B cell (primary cell): Measurements from ENCODE around the gene RNASET2. TPM values are rescaled to one million over a fixed set of nuclear protein-coding genes. Genes with fewer than 3 reads are reported as not detected.

Source experiments
- ATAC-seq: fragments of 200-7000 bp; cut with Tn5 transposase; one replicate; pipeline ENCODE4 v1.10.0; 2021; ENCODE audit warnings: low read depth, mild to moderate bottlenecking, moderate number of reproducible peaks, moderate library complexity
- CTCF ChIA-PET: fragments of 350-600 bp; sonication (Branson Sonifier 250); formaldehyde crosslinking; loops from one replicate; lab custom pipeline; 2021; ENCODE audit warnings: antibody characterized with exemption, inconsistent platforms; lab: Charles Lee
- POLR2A ChIA-PET: fragments of 350-600 bp; sonication (Branson Sonifier 250); formaldehyde crosslinking; loops from one replicate; lab custom pipeline; 2021; ENCODE audit warnings: antibody characterized with exemption; lab: Charles Lee
- DNase-seq: peaks from one replicate; pipeline ENCODE4 v3.0.0; 2013
- H2AFZ ChIP-seq: 2 replicates; pipeline ENCODE4 v1.6.1; 2012; ENCODE audit warnings: mild to moderate bottlenecking, low read depth, low read length; ENCODE audit not compliant: insufficient read depth, poor library complexity, severe bottlenecking
- H3K27ac ChIP-seq, 2 donors: 1 replicate in 1 of 2; 2 replicates in 1 of 2; pipeline ENCODE4 v1.5.1; 2012 to 2013; ENCODE audit warnings: low read length in 2 of 2, mild to moderate bottlenecking in 2 of 2, moderate library complexity in 1 of 2
- H3K27me3 ChIP-seq, 4 experiments: fragments of 200-600 bp in 1 of 4; sonication (generic) in 1 of 4; replicated peaks in 1 of 4; 1 replicate in 2 of 4; 2 replicates in 2 of 4; pipeline versions ENCODE4 v1.6.1 to v1.7.0; 2013 to 2016; ENCODE audit warnings: low read length in 3 of 4, mild to moderate bottlenecking in 2 of 4, mixed read lengths in 1 of 4, moderate library complexity in 1 of 4; ENCODE audit not compliant: insufficient read depth in 4 of 4, control insufficient read depth in 3 of 4; ENCODE audit errors: control extremely low read depth in 1 of 4
- H3K36me3 ChIP-seq, 2 experiments: replicated peaks in 1 of 2; 1 replicate in 1 of 2; 2 replicates in 1 of 2; pipeline versions ENCODE4 v1.6.1 to v1.7.1; 2013; ENCODE audit warnings: low read length in 1 of 2; ENCODE audit not compliant: insufficient read depth in 2 of 2, control insufficient read depth in 1 of 2; ENCODE audit errors: control extremely low read depth in 1 of 2, extremely low read depth in 1 of 2
- H3K4me1 ChIP-seq, 2 donors: fragments of 200-600 bp in 1 of 2; sonication (generic) in 1 of 2; 1 replicate in 1 of 2; 2 replicates in 1 of 2; pipeline versions ENCODE4 v1.5.1 to v1.6.1; 2013 to 2017; ENCODE audit warnings: low read length in 2 of 2; ENCODE audit not compliant: control insufficient read depth in 2 of 2, insufficient read depth in 2 of 2
- H3K4me2 ChIP-seq: replicated peaks from 2 replicates; pipeline ENCODE3; 2012; ENCODE audit warnings: mild to moderate bottlenecking, low read depth, low read length; ENCODE audit not compliant: poor library complexity, severe bottlenecking
- H3K4me3 ChIP-seq, 5 experiments: fragments of 200-600 bp in 1 of 5; sonication (generic) in 1 of 5; 1 replicate in 3 of 5; 2 replicates in 2 of 5; pipeline versions ENCODE4 v1.5.1 to v1.7.0; 2011 to 2016; ENCODE audit warnings: low read length in 4 of 5, mild to moderate bottlenecking in 4 of 5, low read depth in 2 of 5, control low read depth in 1 of 5, moderate library complexity in 1 of 5; ENCODE audit not compliant: insufficient read depth in 1 of 5; ENCODE audit errors: control extremely low read depth in 1 of 5, extremely low read depth in 1 of 5
- H3K79me2 ChIP-seq: fragments of 200-600 bp; sonication (generic); one replicate; pipeline ENCODE4 v1.6.0; 2016; ENCODE audit warnings: low read length; ENCODE audit not compliant: control insufficient read depth, insufficient read depth
- H3K9ac ChIP-seq: fragments of 200-600 bp; sonication (generic); 2 replicates; pipeline ENCODE4 v1.6.1; 2017; ENCODE audit warnings: mild to moderate bottlenecking, low read length, moderate library complexity
- H3K9me3 ChIP-seq, 3 donors: one replicate each; pipeline versions ENCODE4 v1.6.1 to v1.7.1; 2013; ENCODE audit warnings: low read length in 2 of 3; ENCODE audit not compliant: control insufficient read depth in 2 of 3, insufficient read depth in 1 of 3; ENCODE audit errors: control extremely low read depth in 1 of 3
- H4K20me1 ChIP-seq: 2 replicates; pipeline ENCODE4 v1.6.0; 2012; ENCODE audit warnings: mild to moderate bottlenecking, low read length; ENCODE audit not compliant: insufficient read depth, control insufficient read depth, poor library complexity, severe bottlenecking
- H3K27ac Mint-ChIP-seq: one replicate; pipeline ENCODE4 v1.8.0; 2021; ENCODE audit warnings: mixed read lengths
- H3K27me3 Mint-ChIP-seq: one replicate; pipeline ENCODE4 v1.8.0; 2021; ENCODE audit warnings: mixed read lengths
- H3K4me1 Mint-ChIP-seq: one replicate; pipeline ENCODE4 v1.8.0; 2021; ENCODE audit warnings: mixed read lengths
- H3K4me3 Mint-ChIP-seq: one replicate; pipeline ENCODE4 v1.8.0; 2021; ENCODE audit warnings: mixed read lengths
- H3K9me3 Mint-ChIP-seq: one replicate; pipeline ENCODE4 v1.8.0; 2022; ENCODE audit warnings: mixed read lengths; ENCODE audit not compliant: insufficient read depth
- CTCF ChIP-seq: fragments of 200-600 bp; IDR thresholded peaks from one replicate; pipeline ENCODE4 v1.8.0; 2022; ENCODE audit warnings: antibody characterized with exemption, mild to moderate bottlenecking
- EZH2 ChIP-seq: IDR thresholded peaks from 2 replicates; pipeline ENCODE4 v1.6.1; 2012; ENCODE audit warnings: borderline replicate concordance, low read depth, mild to moderate bottlenecking, moderate library complexity, low read length; ENCODE audit not compliant: insufficient read depth, poor library complexity, severe bottlenecking
- WGBS: methylation state at CpG from one replicate; pipeline ENCODE4 v1.1.5; 2013; ENCODE audit warnings: missing lambda C conversion rate; ENCODE audit not compliant: insufficient coverage; 5-methylcytosine and 5-hydroxymethylcytosine counted together
- intact Hi-C: fragments of 100-400 bp; cut with micrococcal nuclease; formaldehyde crosslinking; loops from one replicate; pipeline ENCODE4 v1.10.0; 2022
- polyA plus RNA-seq: library from polyadenylated mRNA; depleted of rRNA; stranded (reverse); fragments of >200 nt; gene quantifications from 2 replicates; pipeline ENCODE4 v1.2.3, GENCODE V29; 2012
- total RNA-seq, 2 donors: library from RNA; stranded (reverse); fragments of 120-200 nt in 1 of 2; gene quantifications; 1 replicate in 1 of 2; 2 replicates in 1 of 2; pipeline versions ENCODE4 v1.2.3 to v1.2.4, GENCODE V29; 2013 to 2022

RNASET2 gene
- total and polyA plus RNA-seq, 2 donors (not counting 1 experiment from before 2014, with no cell fraction given), result 293 to 330 TPM

GRCh38 chr6:166997768-166998255, 41.5 kb upstream of the RNASET2 start:
- Mint-ChIP-seq H3K27ac (peak overlapping the region; percentile 56), H3K27me3 (no peaks in the 10 kb centered on the region), H3K4me1 (peaks cover 27% of the 10 kb centered on the region), H3K9me3 (no peaks in the 10 kb centered on the region), H3K4me3 (peak overlapping the region; percentile 83)
- no peaks in the 10 kb centered on the region for H3K9me3 ChIP-seq
- peak overlapping the region; percentile 99 for H2AFZ ChIP-seq
- H3K4me3 ChIP-seq, result peak overlapping the region; percentile 56 to 95 (median 91)
- CTCF ChIA-PET, result interaction anchor here (0.7 to 5.5 kb wide), 8 partner anchors 8 to 142 kb away, joined by 3 to 75 read pairs (median 4); no protein-coding TSS in a partner anchor
- DNase-seq (peak; percentile 64), ATAC-seq (no peak)
- H3K27me3 ChIP-seq, result no peaks in the 10 kb centered on the region
- POLR2A ChIA-PET, result interaction anchor here (0.6 to 1.9 kb wide), 5 partner anchors 46 to 169 kb away, joined by 3 to 9 read pairs (median 3); no protein-coding TSS in a partner anchor
- no peaks in the 10 kb centered on the region for H4K20me1 ChIP-seq
- TF ChIP-seq EZH2 (no peak), CTCF (peak; percentile 47)
- peak overlapping the region; percentile 93 for H3K9ac ChIP-seq
- H3K4me2 ChIP-seq, result peak overlapping the region; percentile 99
- peaks cover 0 to 6% of the 10 kb centered on the region in 2 experiments for H3K36me3 ChIP-seq
- H3K4me1 ChIP-seq, result peaks cover 21 to 23% of the 10 kb centered on the region in 2 donors
- WGBS, result 2% methylated on average over 38 of the region's 38 CpGs
- H3K79me2 ChIP-seq, result peaks cover 59% of the 10 kb centered on the region
- H3K27ac ChIP-seq, result no peak overlapping the region
- intact Hi-C loops, result loop anchor here (1.0 to 5.0 kb wide), 5 partner anchors 43 to 144 kb away; no protein-coding TSS in a partner anchor

- 83% methylated on average over 3 of the region's 3 CpGs for WGBS
- Histone ChIP-seq H3K9ac (peak overlapping the region; percentile 93), H3K4me2 (peak overlapping the region; percentile 99), H3K27me3 (no peaks in the 10 kb centered on the region), H3K36me3 (peaks cover 0 to 5% of the 10 kb centered on the region in 2 experiments), H3K9me3 (no peaks in the 10 kb centered on the region), H3K4me1 (peaks cover 21 to 23% of the 10 kb centered on the region in 2 donors), H3K4me3 (peak overlapping the region in 4 of 5 experiments; percentile 56 to 95 (median 78)), H4K20me1 (no peaks in the 10 kb centered on the region), H3K79me2 (peaks cover 62% of the 10 kb centered on the region), H2AFZ (no peak overlapping the region), H3K27ac (no peak overlapping the region)
- no peak for ATAC-seq
- ChIA-PET POLR2A (interaction anchor here (1.0 to 1.6 kb wide), 2 partner anchors 133 to 144 kb away, joined by 3 to 4 read pairs; no protein-coding TSS in a partner anchor), CTCF (interaction anchor here (1.5 to 5.5 kb wide), 4 partner anchors 97 to 222 kb away, joined by 5 to 75 read pairs (median 12); no protein-coding TSS in a partner anchor)
- Mint-ChIP-seq H3K27me3 (no peaks in the 10 kb centered on the region), H3K4me1 (peaks cover 27% of the 10 kb centered on the region), H3K27ac (peak overlapping the region; percentile 56), H3K4me3 (peak overlapping the region; percentile 83), H3K9me3 (no peaks in the 10 kb centered on the region)
- no peak for DNase-seq
- TF ChIP-seq EZH2 (no peak), CTCF (no peak)
- intact Hi-C loops, result loop anchor here (1.0 to 5.0 kb wide), 2 partner anchors 100 to 145 kb away; no protein-coding TSS in a partner anchor
These were observed 41.0 kb upstream of the RNASET2 start for GRCh38 chr6:166997348-166997747.
